Fibroblast of villous mesenchyme (primary cell): ENCODE data around the gene RORB. TPM values are rescaled to one million over a fixed set of nuclear protein-coding genes. Genes with fewer than 3 reads are reported as not detected.
A peak's percentile ranks its signal among the peaks of the same experiment; 100 is the strongest.

ENCODE experiments used
- DNase-seq: peaks from one replicate; pipeline ENCODE4 v3.0.0-alpha.2; 2010; ENCODE audit warnings: low read depth
- H3K4me3 ChIP-seq: 2 replicates; pipeline ENCODE4 v1.5.1; 2011; ENCODE audit warnings: low read depth, mild to moderate bottlenecking, low read length
- total RNA-seq: library from RNA; depleted of rRNA; stranded (reverse); fragments of >200 nt; gene quantifications from 2 replicates; pipeline ENCODE4 v1.2.3, GENCODE V29; 2012
- TF ChIP-seq, protein P1 (sequence below): IDR thresholded peaks from 2 replicates; pipeline ENCODE4 v1.5.1; 2012; ENCODE audit warnings: low read depth, mild to moderate bottlenecking, low read length; ENCODE audit not compliant: insufficient read depth

RORB gene
- total RNA-seq: 0.64 and 5.6 TPM in 2 replicates

DNA sequence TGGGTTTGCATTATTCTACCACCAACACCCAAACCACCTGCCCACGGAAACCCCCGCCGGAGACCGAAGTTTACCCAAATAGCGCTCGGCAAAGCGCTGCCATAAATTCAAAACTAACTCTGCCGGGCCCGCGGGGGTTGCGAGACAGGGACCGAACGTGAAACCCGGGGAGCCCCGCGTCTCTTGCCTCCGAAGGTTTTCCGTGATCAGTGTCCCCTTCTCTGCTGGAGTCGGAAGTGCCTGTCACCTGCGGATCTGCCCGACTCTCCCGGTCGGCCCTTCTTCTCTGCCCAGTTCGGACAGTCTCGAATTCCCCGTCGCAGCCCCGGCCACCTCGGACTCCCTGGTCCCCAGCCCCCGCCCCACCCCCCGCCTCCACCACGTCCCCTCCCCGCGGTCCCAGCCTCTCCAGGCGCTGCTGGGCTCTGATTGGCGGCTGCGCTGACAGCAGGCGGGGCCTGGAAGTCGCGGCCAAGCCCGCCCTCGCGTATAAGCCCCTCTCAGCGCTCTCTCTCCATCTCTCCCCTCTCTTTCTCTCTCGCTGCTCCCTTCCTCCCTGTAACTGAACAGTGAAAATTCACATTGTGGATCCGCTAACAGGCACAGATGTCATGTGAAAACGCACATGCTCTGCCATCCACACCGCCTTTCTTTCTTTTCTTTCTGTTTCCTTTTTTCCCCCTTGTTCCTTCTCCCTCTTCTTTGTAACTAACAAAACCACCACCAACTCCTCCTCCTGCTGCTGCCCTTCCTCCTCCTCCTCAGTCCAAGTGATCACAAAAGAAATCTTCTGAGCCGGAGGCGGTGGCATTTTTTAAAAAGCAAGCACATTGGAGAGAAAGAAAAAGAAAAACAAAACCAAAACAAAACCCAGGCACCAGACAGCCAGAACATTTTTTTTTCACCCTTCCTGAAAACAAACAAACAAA, at the start of gene RORB:
Gene RORB, plus strand, starts transcription at position 517 of the 929 bp plus-strand sequence. CDS start 642 bp downstream, outside the sequence.
- TF ChIP-seq, protein P1, sequence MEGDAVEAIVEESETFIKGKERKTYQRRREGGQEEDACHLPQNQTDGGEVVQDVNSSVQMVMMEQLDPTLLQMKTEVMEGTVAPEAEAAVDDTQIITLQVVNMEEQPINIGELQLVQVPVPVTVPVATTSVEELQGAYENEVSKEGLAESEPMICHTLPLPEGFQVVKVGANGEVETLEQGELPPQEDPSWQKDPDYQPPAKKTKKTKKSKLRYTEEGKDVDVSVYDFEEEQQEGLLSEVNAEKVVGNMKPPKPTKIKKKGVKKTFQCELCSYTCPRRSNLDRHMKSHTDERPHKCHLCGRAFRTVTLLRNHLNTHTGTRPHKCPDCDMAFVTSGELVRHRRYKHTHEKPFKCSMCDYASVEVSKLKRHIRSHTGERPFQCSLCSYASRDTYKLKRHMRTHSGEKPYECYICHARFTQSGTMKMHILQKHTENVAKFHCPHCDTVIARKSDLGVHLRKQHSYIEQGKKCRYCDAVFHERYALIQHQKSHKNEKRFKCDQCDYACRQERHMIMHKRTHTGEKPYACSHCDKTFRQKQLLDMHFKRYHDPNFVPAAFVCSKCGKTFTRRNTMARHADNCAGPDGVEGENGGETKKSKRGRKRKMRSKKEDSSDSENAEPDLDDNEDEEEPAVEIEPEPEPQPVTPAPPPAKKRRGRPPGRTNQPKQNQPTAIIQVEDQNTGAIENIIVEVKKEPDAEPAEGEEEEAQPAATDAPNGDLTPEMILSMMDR: no peak
- H3K4me3 ChIP-seq: peak within 1 kb of the TSS; percentile 61
- DNase-seq: peak; percentile 63

DNA sequence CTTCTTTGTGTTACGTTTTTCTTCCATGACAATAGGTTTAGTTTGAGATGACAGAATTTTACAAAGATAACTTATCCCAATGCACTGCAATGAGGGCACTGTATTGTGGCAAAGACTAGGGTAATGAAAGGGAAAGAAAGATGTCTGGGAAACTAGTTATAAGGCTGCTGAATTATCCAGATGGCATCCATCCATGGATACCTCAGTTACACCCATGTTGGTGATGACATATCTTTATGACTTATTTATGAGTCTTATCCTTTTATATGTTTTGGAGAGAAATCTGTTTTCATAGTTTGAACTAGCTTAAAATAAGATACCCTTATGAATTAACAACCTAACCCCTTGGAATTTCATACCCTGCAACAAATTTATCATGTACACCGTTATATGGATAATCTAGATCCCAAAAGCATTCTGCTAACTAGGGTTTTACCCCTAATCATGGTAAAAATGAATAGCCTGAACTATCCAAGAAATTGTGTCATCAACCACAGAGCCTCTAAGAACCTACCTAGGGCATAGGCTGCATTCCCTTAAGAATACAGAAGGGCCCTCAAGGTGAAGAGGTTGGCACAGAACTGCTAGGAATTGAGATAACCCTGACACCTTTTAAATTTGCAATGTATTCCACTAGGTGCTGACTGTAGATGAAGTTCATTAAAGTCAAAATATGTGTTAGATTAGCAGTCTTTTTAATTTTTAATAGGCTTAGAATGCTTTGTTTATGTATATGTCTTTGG, 49.5 kb upstream of the RORB start:
- DNase-seq: no peak
- no peak overlapping the region for H3K4me3 ChIP-seq
- TF ChIP-seq, protein P1: no peak

DNA sequence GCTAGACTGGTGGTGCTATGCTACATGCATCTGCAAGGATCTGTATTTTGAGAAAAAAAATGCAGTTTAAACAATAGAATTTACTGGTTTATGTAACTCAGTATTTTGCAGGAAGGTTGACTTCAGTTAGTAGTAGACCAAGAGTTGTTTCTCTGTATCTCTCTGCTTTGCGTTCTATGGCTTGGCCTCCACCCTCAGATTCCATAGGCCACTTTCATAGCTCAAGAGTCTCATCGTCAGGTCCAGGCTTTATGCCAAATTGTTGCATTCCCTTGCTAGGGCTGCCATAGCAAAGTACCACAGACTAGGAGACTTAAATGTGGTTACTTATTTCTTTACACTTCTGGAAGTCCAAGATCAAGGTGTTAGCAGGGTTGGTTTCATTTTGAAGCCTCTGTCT, 48.1 kb upstream of the RORB start:
- H3K4me3 ChIP-seq: no peak overlapping the region
- DNase-seq: no peak
- TF ChIP-seq, protein P1: no peak

DNA sequence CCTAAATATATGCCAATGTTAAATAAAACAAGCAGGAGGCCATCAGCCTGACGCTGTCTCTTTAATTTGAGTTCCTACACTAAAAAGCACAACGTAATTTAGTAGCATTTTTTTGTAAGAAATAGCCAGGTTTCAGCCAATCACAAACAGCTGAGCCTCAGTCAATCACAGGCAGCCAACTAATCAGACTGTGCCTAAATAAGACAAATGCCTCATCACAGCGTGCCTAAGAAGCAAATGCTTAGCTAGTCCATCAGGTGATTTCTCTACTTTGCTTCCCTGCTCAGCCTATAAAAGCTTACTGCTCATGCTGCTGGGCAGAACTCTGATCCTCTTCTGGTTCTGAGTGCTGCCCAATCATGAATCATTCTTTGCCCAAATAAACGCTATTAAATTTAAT, 38.3 kb upstream of the RORB start:
- no peak for DNase-seq
- no peak overlapping the region for H3K4me3 ChIP-seq
- TF ChIP-seq, protein P1: no peak

DNA sequence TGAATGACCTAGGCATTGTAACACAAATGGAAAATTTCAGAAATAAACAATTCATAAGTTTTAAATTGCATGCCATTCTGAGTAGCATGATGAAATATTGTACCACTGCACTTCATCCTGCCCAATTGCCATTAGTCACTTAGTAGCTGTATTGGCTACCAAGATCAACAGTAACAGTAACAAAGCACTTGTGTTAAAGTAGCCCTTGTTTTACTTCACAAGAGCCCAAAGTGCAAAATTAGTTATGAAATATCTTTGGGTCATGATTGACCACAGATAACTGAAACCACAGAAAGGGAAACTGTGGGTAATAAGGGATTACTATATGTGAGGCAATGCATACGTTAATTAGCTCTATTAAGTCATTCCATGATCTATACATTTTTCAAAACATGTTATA, 33.3 kb upstream of the RORB start:
- TF ChIP-seq, protein P1: no peak
- no peak overlapping the region for H3K4me3 ChIP-seq
- no peak for DNase-seq

DNA sequence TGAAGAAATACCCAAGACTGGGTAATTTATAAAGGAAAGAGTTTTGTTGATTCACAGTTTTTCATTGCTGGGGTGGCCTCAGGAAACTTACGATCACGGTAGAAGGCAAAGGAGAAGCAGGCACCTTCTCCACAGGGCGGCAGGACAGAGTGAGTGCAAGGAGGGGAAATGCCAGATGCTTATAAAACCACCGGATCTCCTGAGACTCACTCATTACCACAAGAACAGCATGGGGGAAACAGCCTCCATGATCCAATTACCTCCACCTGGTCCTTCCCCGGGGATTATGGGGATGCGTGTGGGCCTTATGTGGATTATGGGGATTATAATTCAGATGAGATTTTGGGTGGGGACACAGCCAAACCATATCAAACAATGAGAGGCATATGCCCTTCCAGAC, 18.5 kb upstream of the RORB start:
- TF ChIP-seq, protein P1: no peak
- DNase-seq: no peak
- H3K4me3 ChIP-seq: no peak overlapping the region
